Activated naive CD8-positive, alpha-beta T cell treated with anti-CD3 and anti-CD28 coated beads, Interleukin-2, amount 10 ng/mL, durations not matched to agents 7 days and 5 days (primary cell): ENCODE data around the gene LIFR. TPM values are rescaled to one million over a fixed set of nuclear protein-coding genes. Genes with fewer than 3 reads are reported as not detected.

Experiments
- ATAC-seq: fragments of 150-1000 bp; cut with Tn5 transposase; one replicate; pipeline ENCODE4 v1.10.0; 2021; ENCODE audit warnings: low read depth, moderate library complexity
- POLR2A ChIA-PET: fragments of 350-600 bp; sonication (Branson Sonifier 250); formaldehyde crosslinking; loops from one replicate; lab custom pipeline; 2021; ENCODE audit warnings: antibody characterized with exemption; lab: Charles Lee
- DNase-seq: peaks from one replicate; pipeline ENCODE4 v3.0.0; 2021
- H3K27ac Mint-ChIP-seq: one replicate; pipeline ENCODE4 v1.8.0; 2022; ENCODE audit warnings: mild to moderate bottlenecking, mixed read lengths
- H3K27me3 Mint-ChIP-seq: one replicate; pipeline ENCODE4 v1.8.0; 2022; ENCODE audit warnings: mild to moderate bottlenecking, moderate library complexity, mixed read lengths
- H3K36me3 Mint-ChIP-seq: one replicate; pipeline ENCODE4 v1.8.0; 2021; ENCODE audit warnings: mild to moderate bottlenecking, mixed read lengths
- H3K4me1 Mint-ChIP-seq: one replicate; pipeline ENCODE4 v1.8.0; 2021; ENCODE audit warnings: mixed read lengths
- H3K4me3 Mint-ChIP-seq: one replicate; pipeline ENCODE4 v1.8.0; 2022; ENCODE audit warnings: mild to moderate bottlenecking, moderate library complexity, mixed read lengths
- H3K9me3 Mint-ChIP-seq: one replicate; pipeline ENCODE4 v1.8.0; 2021; ENCODE audit warnings: mixed read lengths
- total RNA-seq, 2 experiments: library from RNA; stranded (reverse); gene quantifications; one replicate each; pipeline ENCODE4 v1.2.3, GENCODE V29; 2021

Gene LIFR
- total RNA-seq, 2 experiments from 2014 or later, result not detected

GRCh38 chr5:38593959-38594358 is 37.5 kb upstream of the LIFR start:
- Mint-ChIP-seq H3K4me3 (no peak overlapping the region), H3K36me3 (no peaks in the 10 kb centered on the region), H3K9me3 (no peaks in the 10 kb centered on the region), H3K27me3 (peaks cover 13% of the 10 kb centered on the region), H3K4me1 (no peaks in the 10 kb centered on the region), H3K27ac (no peak overlapping the region)
- no peak for DNase-seq
- POLR2A ChIA-PET, result no interaction called here
- no peak for ATAC-seq

GRCh38 chr5:38591523-38591849 is 35.0 kb upstream of the LIFR start:
- H3K27ac Mint-ChIP-seq, result no peak overlapping the region
- H3K4me3 Mint-ChIP-seq, result no peak overlapping the region
- H3K4me1 Mint-ChIP-seq, result no peaks in the 10 kb centered on the region
- no peaks in the 10 kb centered on the region for H3K36me3 Mint-ChIP-seq
- no peaks in the 10 kb centered on the region for H3K9me3 Mint-ChIP-seq
- POLR2A ChIA-PET, result no interaction called here
- ATAC-seq (no peak), DNase-seq (no peak)
- H3K27me3 Mint-ChIP-seq, result peaks cover 6% of the 10 kb centered on the region

GRCh38 chr5:38590838-38591522 is 34.5 kb upstream of the LIFR start:
- POLR2A ChIA-PET, result no interaction called here
- Mint-ChIP-seq H3K27me3 (peaks cover 6% of the 10 kb centered on the region), H3K36me3 (no peaks in the 10 kb centered on the region), H3K27ac (no peak overlapping the region), H3K9me3 (no peaks in the 10 kb centered on the region), H3K4me1 (no peaks in the 10 kb centered on the region), H3K4me3 (no peak overlapping the region)
- no peak for DNase-seq
- ATAC-seq, result no peak

- DNase-seq, result no peak
- H3K9me3 Mint-ChIP-seq, result no peaks in the 10 kb centered on the region
- H3K4me3 Mint-ChIP-seq, result no peak overlapping the region
- no peak overlapping the region for H3K27ac Mint-ChIP-seq
- ATAC-seq, result no peak
- no peaks in the 10 kb centered on the region for H3K4me1 Mint-ChIP-seq
- H3K27me3 Mint-ChIP-seq, result peaks cover 6% of the 10 kb centered on the region
- POLR2A ChIA-PET, result no interaction called here
- H3K36me3 Mint-ChIP-seq, result no peaks in the 10 kb centered on the region
These were observed 33.2 kb upstream of the LIFR start for GRCh38 chr5:38589629-38590028.

- no peak for ATAC-seq
- no peaks in the 10 kb centered on the region for H3K9me3 Mint-ChIP-seq
- H3K4me3 Mint-ChIP-seq, result no peak overlapping the region
- H3K36me3 Mint-ChIP-seq, result no peaks in the 10 kb centered on the region
- H3K4me1 Mint-ChIP-seq, result no peaks in the 10 kb centered on the region
- POLR2A ChIA-PET, result no interaction called here
- H3K27ac Mint-ChIP-seq, result no peak overlapping the region
- peaks cover 20% of the 10 kb centered on the region for H3K27me3 Mint-ChIP-seq
- DNase-seq, result no peak
These were observed 29.4 kb upstream of the LIFR start for GRCh38 chr5:38585816-38586215.

GRCh38 chr5:38583500-38583899 is 27.1 kb upstream of the LIFR start:
- no peak overlapping the region for H3K4me3 Mint-ChIP-seq
- H3K9me3 Mint-ChIP-seq, result no peaks in the 10 kb centered on the region
- H3K4me1 Mint-ChIP-seq, result no peaks in the 10 kb centered on the region
- DNase-seq, result no peak
- peaks cover 25% of the 10 kb centered on the region for H3K27me3 Mint-ChIP-seq
- POLR2A ChIA-PET, result no interaction called here
- H3K36me3 Mint-ChIP-seq, result no peaks in the 10 kb centered on the region
- no peak for ATAC-seq
- no peak overlapping the region for H3K27ac Mint-ChIP-seq

- H3K4me1 Mint-ChIP-seq, result no peaks in the 10 kb centered on the region
- ATAC-seq (no peak), DNase-seq (no peak)
- no peaks in the 10 kb centered on the region for H3K9me3 Mint-ChIP-seq
- peaks cover 25% of the 10 kb centered on the region for H3K27me3 Mint-ChIP-seq
- no peak overlapping the region for H3K4me3 Mint-ChIP-seq
- no peaks in the 10 kb centered on the region for H3K36me3 Mint-ChIP-seq
- POLR2A ChIA-PET, result no interaction called here
- no peak overlapping the region for H3K27ac Mint-ChIP-seq
These were observed 26.5 kb upstream of the LIFR start for GRCh38 chr5:38582975-38583319.

- Mint-ChIP-seq H3K27me3 (peaks cover 25% of the 10 kb centered on the region), H3K36me3 (no peaks in the 10 kb centered on the region), H3K4me1 (no peaks in the 10 kb centered on the region), H3K9me3 (no peaks in the 10 kb centered on the region), H3K27ac (no peak overlapping the region), H3K4me3 (no peak overlapping the region)
- ATAC-seq (no peak), DNase-seq (no peak)
- POLR2A ChIA-PET, result no interaction called here
These were observed 26.0 kb upstream of the LIFR start for GRCh38 chr5:38582293-38582974.

- POLR2A ChIA-PET, result no interaction called here
- H3K36me3 Mint-ChIP-seq, result no peaks in the 10 kb centered on the region
- peaks cover 31% of the 10 kb centered on the region for H3K27me3 Mint-ChIP-seq
- no peak for DNase-seq
- H3K9me3 Mint-ChIP-seq, result no peaks in the 10 kb centered on the region
- no peaks in the 10 kb centered on the region for H3K4me1 Mint-ChIP-seq
- no peak overlapping the region for H3K27ac Mint-ChIP-seq
- no peak for ATAC-seq
- no peak overlapping the region for H3K4me3 Mint-ChIP-seq
These were observed 25.2 kb upstream of the LIFR start for GRCh38 chr5:38581597-38581996.

- POLR2A ChIA-PET, result no interaction called here
- no peak for ATAC-seq
- Mint-ChIP-seq H3K9me3 (no peaks in the 10 kb centered on the region), H3K4me1 (no peaks in the 10 kb centered on the region), H3K27me3 (peaks cover 33% of the 10 kb centered on the region), H3K36me3 (no peaks in the 10 kb centered on the region), H3K27ac (no peak overlapping the region), H3K4me3 (no peak overlapping the region)
- DNase-seq, result no peak
These were observed 22.7 kb upstream of the LIFR start for GRCh38 chr5:38579105-38579504.

GRCh38 chr5:38576961-38577684 is 20.7 kb upstream of the LIFR start:
- Mint-ChIP-seq H3K4me3 (no peak overlapping the region), H3K36me3 (no peaks in the 10 kb centered on the region), H3K9me3 (no peaks in the 10 kb centered on the region), H3K27me3 (peaks cover 30% of the 10 kb centered on the region), H3K27ac (no peak overlapping the region), H3K4me1 (no peaks in the 10 kb centered on the region)
- ATAC-seq (no peak), DNase-seq (no peak)
- POLR2A ChIA-PET, result no interaction called here

GRCh38 chr5:38576442-38576841 is 20.0 kb upstream of the LIFR start:
- ATAC-seq (no peak), DNase-seq (no peak)
- Mint-ChIP-seq H3K4me3 (no peak overlapping the region), H3K4me1 (no peaks in the 10 kb centered on the region), H3K9me3 (no peaks in the 10 kb centered on the region), H3K36me3 (no peaks in the 10 kb centered on the region), H3K27me3 (peaks cover 27% of the 10 kb centered on the region), H3K27ac (no peak overlapping the region)
- POLR2A ChIA-PET, result no interaction called here

- POLR2A ChIA-PET, result no interaction called here
- Mint-ChIP-seq H3K4me3 (no peak overlapping the region), H3K9me3 (no peaks in the 10 kb centered on the region), H3K27me3 (peaks cover 24% of the 10 kb centered on the region), H3K4me1 (no peaks in the 10 kb centered on the region), H3K27ac (no peak overlapping the region), H3K36me3 (no peaks in the 10 kb centered on the region)
- DNase-seq (no peak), ATAC-seq (no peak)
These were observed 19.0 kb upstream of the LIFR start for GRCh38 chr5:38575476-38575875.

- DNase-seq (no peak), ATAC-seq (no peak)
- POLR2A ChIA-PET, result no interaction called here
- no peak overlapping the region for H3K27ac Mint-ChIP-seq
- H3K4me1 Mint-ChIP-seq, result no peaks in the 10 kb centered on the region
- no peaks in the 10 kb centered on the region for H3K9me3 Mint-ChIP-seq
- peaks cover 20% of the 10 kb centered on the region for H3K27me3 Mint-ChIP-seq
- no peak overlapping the region for H3K4me3 Mint-ChIP-seq
- no peaks in the 10 kb centered on the region for H3K36me3 Mint-ChIP-seq
These were observed 17.6 kb upstream of the LIFR start for GRCh38 chr5:38574009-38574408.
